ENCODE results near the gene ITIH5. TPM values are rescaled to one million over a fixed set of nuclear protein-coding genes. Genes with fewer than 3 reads are reported as not detected.

ITIH5 gene
- total and polyA plus RNA-seq, 2 donors (not counting 1 experiment from before 2014, with no cell fraction given) = not detected

- ChIA-PET POLR2A (no interaction called here), CTCF (interaction anchor here (1.5 kb wide), 1 partner anchor 22 kb away, joined by 5 read pairs; no protein-coding TSS in a partner anchor)
- Histone ChIP-seq H3K9ac (ENCODE audit: low read length) (no peak overlapping the region), H2AFZ (ENCODE audit: insufficient read depth, low read depth, low read length, poor library complexity, severe bottlenecking) (no peak overlapping the region), H3K79me2 (ENCODE audit: control insufficient read depth, insufficient read depth, low read length) (no peaks in the 10 kb centered on the region), H3K36me3 (replicated peaks in 1 of 2; ENCODE audit: control extremely low read depth in 1 of 2, control insufficient read depth in 1 of 2, extremely low read depth in 1 of 2, insufficient read depth in 2 of 2, low read length in 1 of 2) (no peaks in the 10 kb centered on the region), H3K4me3 (ENCODE audit: control extremely low read depth in 1 of 5, extremely low read depth in 1 of 5, insufficient read depth in 1 of 5, low read depth in 2 of 5, low read length in 4 of 5) (peak overlapping the region in 1 of 5 experiments; percentile 45), H3K4me2 (replicated peaks; ENCODE audit: low read depth, low read length, poor library complexity, severe bottlenecking) (no peak overlapping the region), H3K27me3 (replicated peaks in 1 of 4; ENCODE audit: control extremely low read depth in 1 of 4, control insufficient read depth in 3 of 4, insufficient read depth in 4 of 4, low read length in 3 of 4) (peaks cover 0 to 46% (median 33%) of the 10 kb centered on the region in 4 experiments), H4K20me1 (ENCODE audit: control insufficient read depth, insufficient read depth, low read length, poor library complexity, severe bottlenecking) (no peaks in the 10 kb centered on the region), H3K4me1 (ENCODE audit: control insufficient read depth in 2 of 2, insufficient read depth in 2 of 2, low read length in 2 of 2) (peaks cover 12 to 16% of the 10 kb centered on the region in 2 donors), H3K27ac (ENCODE audit: low read length in 2 of 2) (no peak overlapping the region), H3K9me3 (ENCODE audit: control extremely low read depth in 1 of 3, control insufficient read depth in 2 of 3, insufficient read depth in 1 of 3, low read length in 2 of 3) (no peaks in the 10 kb centered on the region)
- Mint-ChIP-seq H3K4me1 (peaks cover 16% of the 10 kb centered on the region), H3K9me3 (ENCODE audit: insufficient read depth) (no peaks in the 10 kb centered on the region), H3K27ac (no peak overlapping the region), H3K27me3 (peaks cover 57% of the 10 kb centered on the region), H3K4me3 (peak overlapping the region; percentile 79)
- no CpG with 5 or more reads among the region's 6 CpGs for WGBS (ENCODE audit: insufficient coverage)
- TF ChIP-seq, protein P1, sequence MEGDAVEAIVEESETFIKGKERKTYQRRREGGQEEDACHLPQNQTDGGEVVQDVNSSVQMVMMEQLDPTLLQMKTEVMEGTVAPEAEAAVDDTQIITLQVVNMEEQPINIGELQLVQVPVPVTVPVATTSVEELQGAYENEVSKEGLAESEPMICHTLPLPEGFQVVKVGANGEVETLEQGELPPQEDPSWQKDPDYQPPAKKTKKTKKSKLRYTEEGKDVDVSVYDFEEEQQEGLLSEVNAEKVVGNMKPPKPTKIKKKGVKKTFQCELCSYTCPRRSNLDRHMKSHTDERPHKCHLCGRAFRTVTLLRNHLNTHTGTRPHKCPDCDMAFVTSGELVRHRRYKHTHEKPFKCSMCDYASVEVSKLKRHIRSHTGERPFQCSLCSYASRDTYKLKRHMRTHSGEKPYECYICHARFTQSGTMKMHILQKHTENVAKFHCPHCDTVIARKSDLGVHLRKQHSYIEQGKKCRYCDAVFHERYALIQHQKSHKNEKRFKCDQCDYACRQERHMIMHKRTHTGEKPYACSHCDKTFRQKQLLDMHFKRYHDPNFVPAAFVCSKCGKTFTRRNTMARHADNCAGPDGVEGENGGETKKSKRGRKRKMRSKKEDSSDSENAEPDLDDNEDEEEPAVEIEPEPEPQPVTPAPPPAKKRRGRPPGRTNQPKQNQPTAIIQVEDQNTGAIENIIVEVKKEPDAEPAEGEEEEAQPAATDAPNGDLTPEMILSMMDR (IDR thresholded peaks at IDR 0.05) = no peak
- no peak for TF ChIP-seq EZH2 (IDR thresholded peaks at IDR 0.05; ENCODE audit: borderline replicate concordance, insufficient read depth, low read depth, low read length, poor library complexity, severe bottlenecking)
- peak; percentile 5 for DNase-seq
- no peak for ATAC-seq (ENCODE audit: low read depth)
- intact Hi-C loops (cut with micrococcal nuclease) = no loop called here
These were observed 999 bp downstream of the ITIH5 start for GRCh38 chr10:7665767-7666166.

DNA sequence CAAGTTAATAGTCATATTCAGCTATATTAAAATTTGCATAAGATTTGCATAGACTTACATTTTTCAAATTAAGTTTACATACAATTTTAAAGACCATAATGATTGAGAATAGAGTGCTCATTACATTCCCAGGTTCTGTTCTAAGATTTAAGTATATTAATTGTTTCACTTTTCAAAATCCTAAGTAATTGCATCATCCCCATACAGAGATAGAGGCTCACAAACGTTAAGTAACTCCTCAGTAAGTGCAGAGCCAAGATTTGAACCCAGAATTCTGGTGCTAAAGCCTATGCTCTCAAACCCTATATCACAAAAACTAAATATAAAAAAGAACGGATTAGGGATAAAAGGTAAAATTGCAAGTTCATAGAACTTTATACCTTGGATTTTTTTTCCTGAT is 2.1 kb downstream of the ITIH5 start:
- Histone ChIP-seq H3K27me3 (replicated peaks in 1 of 4; ENCODE audit: control extremely low read depth in 1 of 4, control insufficient read depth in 3 of 4, insufficient read depth in 4 of 4, low read length in 3 of 4) (peaks cover 0 to 49% (median 30%) of the 10 kb centered on the region in 4 experiments), H3K4me3 (ENCODE audit: control extremely low read depth in 1 of 5, extremely low read depth in 1 of 5, insufficient read depth in 1 of 5, low read depth in 2 of 5, low read length in 4 of 5) (no peak overlapping the region), H3K36me3 (replicated peaks in 1 of 2; ENCODE audit: control extremely low read depth in 1 of 2, control insufficient read depth in 1 of 2, extremely low read depth in 1 of 2, insufficient read depth in 2 of 2, low read length in 1 of 2) (no peaks in the 10 kb centered on the region), H3K4me1 (ENCODE audit: control insufficient read depth in 2 of 2, insufficient read depth in 2 of 2, low read length in 2 of 2) (peaks cover 12 to 16% of the 10 kb centered on the region in 2 donors), H3K9ac (ENCODE audit: low read length) (no peak overlapping the region), H3K9me3 (ENCODE audit: control extremely low read depth in 1 of 3, control insufficient read depth in 2 of 3, insufficient read depth in 1 of 3, low read length in 2 of 3) (no peaks in the 10 kb centered on the region), H2AFZ (ENCODE audit: insufficient read depth, low read depth, low read length, poor library complexity, severe bottlenecking) (no peak overlapping the region), H3K79me2 (ENCODE audit: control insufficient read depth, insufficient read depth, low read length) (no peaks in the 10 kb centered on the region), H4K20me1 (ENCODE audit: control insufficient read depth, insufficient read depth, low read length, poor library complexity, severe bottlenecking) (no peaks in the 10 kb centered on the region), H3K4me2 (replicated peaks; ENCODE audit: low read depth, low read length, poor library complexity, severe bottlenecking) (no peak overlapping the region), H3K27ac (ENCODE audit: low read length in 2 of 2) (no peak overlapping the region)
- no peak for ATAC-seq (ENCODE audit: low read depth)
- ChIA-PET CTCF (interaction anchor here (1.0 kb wide), 1 partner anchor 20 kb away, joined by 4 read pairs; no protein-coding TSS in a partner anchor), POLR2A (no interaction called here)
- intact Hi-C loops (cut with micrococcal nuclease) = no loop called here
- no peak for TF ChIP-seq EZH2 (IDR thresholded peaks at IDR 0.05; ENCODE audit: borderline replicate concordance, insufficient read depth, low read depth, low read length, poor library complexity, severe bottlenecking)
- TF ChIP-seq, protein P1 (IDR thresholded peaks at IDR 0.05) = no peak
- WGBS (ENCODE audit: insufficient coverage) = no CpG with 5 or more reads among the region's 2 CpGs
- H3K27me3 Mint-ChIP-seq = peaks cover 57% of the 10 kb centered on the region
- no peaks in the 10 kb centered on the region for H3K9me3 Mint-ChIP-seq (ENCODE audit: insufficient read depth)
- DNase-seq = no peak
- no peak overlapping the region for H3K4me3 Mint-ChIP-seq
- H3K27ac Mint-ChIP-seq = no peak overlapping the region
- H3K4me1 Mint-ChIP-seq = peaks cover 16% of the 10 kb centered on the region
